ENCODE results near the gene NUTM2D.
"Not testable (repeated sequence)": the region's sequence is repeated elsewhere in the genome, so short reads cannot be mapped to it uniquely, and the experiment has no call there.

The NUTM2D gene

DNA sequence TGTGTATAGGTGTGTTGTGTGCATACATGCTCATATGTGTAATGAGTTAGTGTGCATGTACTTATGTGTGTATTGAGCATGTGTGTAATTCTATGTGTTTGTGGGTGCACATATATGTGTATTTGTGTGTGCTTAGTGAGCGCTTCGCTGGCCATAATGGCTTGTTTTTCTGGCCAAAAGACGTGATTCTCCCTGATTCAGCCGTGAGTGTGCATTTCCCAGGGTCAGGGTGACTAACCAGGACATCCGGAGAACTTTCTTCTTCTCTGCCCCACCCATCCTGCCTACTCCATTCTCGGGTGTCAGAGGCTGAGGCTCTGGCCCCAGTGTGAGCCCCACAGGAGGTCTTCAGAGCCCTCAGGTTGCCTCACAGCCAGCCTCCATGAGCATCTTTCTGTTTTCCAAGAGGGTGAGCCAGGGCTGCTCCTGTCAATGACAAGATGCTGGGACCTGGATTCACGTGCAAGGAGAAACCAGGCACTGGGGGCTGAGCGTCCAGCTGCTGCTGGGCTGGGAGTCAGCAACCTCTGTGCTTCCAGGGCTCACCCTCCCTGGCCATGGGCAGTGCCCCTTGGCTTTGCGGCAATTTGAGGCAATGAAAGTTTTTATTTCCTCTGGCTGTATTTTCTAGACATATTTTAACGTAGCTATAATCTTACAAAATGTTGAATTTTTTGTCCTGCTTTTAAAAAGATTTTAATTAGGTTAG, 25.8 kb downstream of the NUTM2D start:
- DNase-seq: not testable (repeated sequence)

DNA sequence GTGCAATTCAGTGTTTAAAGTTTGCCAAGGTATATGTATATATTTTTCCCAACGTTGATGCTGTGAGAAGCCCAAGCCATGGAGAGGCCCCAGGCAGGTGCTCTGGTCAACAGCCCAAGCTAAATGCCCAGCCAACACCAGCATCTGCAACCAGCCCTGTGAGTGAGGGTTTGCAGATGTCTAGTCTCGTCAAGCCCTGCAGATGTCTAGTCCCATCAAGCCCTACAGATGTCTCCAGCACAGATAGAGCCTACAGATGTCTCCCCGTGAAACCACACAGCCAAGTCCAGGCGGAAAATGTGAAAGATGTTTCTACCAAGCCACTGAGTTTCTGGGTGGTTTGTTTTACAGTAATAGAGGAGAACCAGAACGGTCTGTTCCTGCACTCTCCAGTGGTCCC, 26.7 kb downstream of the NUTM2D start:
- DNase-seq: not testable (repeated sequence)

DNA sequence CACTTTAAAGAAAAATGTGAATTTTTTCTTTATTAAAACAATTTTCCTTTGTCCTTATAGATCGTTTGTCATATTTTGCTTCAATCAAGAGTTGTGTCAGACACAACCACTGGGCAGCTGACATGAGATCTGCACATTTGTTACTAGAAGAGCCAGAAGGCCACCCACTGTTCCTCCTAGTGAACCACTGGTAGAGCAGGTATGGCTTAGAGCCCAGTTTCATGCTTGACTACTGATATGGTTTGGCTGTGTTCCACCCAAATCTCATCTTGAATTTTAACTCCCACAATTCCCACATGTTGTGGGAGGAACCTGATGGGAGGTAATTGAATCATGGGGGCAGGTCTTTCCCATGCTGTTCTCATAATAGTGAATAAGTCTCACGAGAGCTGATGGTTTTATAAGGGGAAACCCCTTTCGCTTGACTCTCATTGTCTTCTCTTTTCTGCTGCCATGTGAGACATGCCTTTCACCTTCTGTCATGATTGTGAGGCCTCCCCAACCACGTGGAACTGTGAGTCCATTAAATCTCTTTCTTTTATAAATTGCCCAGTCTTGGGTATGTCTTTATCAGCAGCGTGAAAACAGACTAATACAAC, 28.3 kb downstream of the NUTM2D start:
- not testable (repeated sequence) for DNase-seq

DNA sequence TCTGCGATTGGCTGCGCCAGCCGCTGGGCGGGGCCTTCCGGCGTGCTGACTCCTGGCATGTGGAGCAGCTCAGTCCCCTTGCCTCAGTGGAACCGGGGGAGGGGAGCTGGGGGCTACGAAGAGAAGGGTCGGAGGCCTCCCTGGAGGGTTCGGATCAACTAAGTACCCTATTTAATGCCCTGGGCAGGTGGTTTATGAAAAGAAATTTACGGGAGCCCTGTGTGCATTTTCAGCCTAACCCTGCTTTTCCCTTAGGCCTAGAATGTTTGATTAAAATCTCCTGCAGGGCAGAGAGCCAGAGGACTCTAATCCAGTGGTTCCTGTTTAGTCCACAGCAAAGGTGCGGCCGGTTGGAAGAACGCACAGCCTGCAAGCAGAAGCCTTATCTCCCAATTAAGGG, 33.8 kb downstream of the NUTM2D start:
- not testable (repeated sequence) for DNase-seq

DNA sequence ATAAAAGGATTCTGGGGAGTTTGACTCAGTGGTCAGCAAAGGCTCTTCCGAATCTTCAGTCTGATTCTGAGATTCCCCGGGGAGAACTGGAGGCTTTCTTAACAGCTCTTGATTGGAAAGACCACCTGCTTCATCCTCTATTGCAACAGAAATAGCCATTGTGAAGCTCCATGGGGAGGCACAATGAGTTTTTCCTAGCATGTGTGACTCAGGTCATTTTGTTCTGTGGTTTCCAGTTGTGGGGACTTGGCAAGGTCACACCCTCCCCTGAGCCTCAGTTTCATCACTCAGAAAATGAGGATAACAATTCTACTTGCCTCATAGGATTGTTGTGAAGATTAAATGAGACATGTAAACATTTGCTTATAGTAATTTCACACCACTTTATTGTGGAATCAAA, 38.7 kb downstream of the NUTM2D start:
- DNase-seq: not testable (repeated sequence)

DNA sequence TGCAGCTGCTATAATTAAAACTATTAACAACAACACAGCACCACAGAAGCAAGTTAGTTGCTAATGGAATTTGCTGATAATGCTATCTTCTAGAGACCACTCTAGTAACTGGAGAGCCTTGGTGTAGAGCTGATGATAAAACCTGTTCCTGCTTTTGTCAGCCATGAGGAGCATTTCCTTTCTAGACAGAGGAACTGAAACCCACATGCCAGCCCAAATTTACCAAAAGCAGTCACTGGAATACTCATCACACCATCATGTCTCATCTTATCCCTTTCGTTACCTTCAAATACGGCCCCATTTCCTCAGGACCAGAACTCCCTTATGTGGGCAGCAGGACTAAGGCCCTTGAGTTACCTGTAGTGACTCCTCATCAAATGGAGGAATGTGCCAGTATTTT, 40.9 kb downstream of the NUTM2D start:
- DNase-seq: not testable (repeated sequence)

GRCh38 chr10:87407516-87408467, 50.2 kb downstream of the NUTM2D start:
- not testable (repeated sequence) for DNase-seq

- DNase-seq: not testable (repeated sequence)
Measured at GRCh38 chr10:87413921-87414320, 56.4 kb downstream of the NUTM2D start.

All from stimulated activated CD4-positive, alpha-beta T cell treated with anti-CD3 and anti-CD28 coated beads, Interleukin-2, amount 100 ng/mL, for 24 hours (primary cell).